K562 (cell line): ENCODE data around the gene ABHD18. TPM values are rescaled to one million over a fixed set of nuclear protein-coding genes. Genes with fewer than 3 reads are reported as not detected.

Experiments
- ATF7 ChIP-seq: fragments of 450-650 bp; IDR thresholded peaks from 2 replicates; pipeline ENCODE4 v1.7.1; 2014; ENCODE audit warnings: mild to moderate bottlenecking, moderate library complexity
- C11orf30 ChIP-seq: fragments of 450-650 bp; IDR thresholded peaks from 2 replicates; pipeline ENCODE4 v1.6.1; 2016; ENCODE audit warnings: low read depth, mild to moderate bottlenecking
- CREB1 ChIP-seq, 2 experiments: sonication (generic) in 1 of 2; formaldehyde crosslinking in 1 of 2; IDR thresholded peaks; 2 replicates each; pipeline versions ENCODE4 v1.6.1 to v1.8.0; 2012 to 2022; ENCODE audit warnings: inconsistent platforms in 1 of 2, mild to moderate bottlenecking in 1 of 2, missing genetic modification reagents in 1 of 2, moderate library complexity in 1 of 2
- GABPB1 ChIP-seq: sonication (generic); formaldehyde crosslinking; IDR thresholded peaks from 2 replicates; pipeline ENCODE4 v1.8.0; 2022; ENCODE audit warnings: mild to moderate bottlenecking, missing genetic modification reagents
- GTF2A2 ChIP-seq: IDR thresholded peaks from 2 replicates; pipeline ENCODE4 v1.6.1; 2016; ENCODE audit warnings: mild to moderate bottlenecking, missing genetic modification characterization, missing compliant biosample characterization
- NFXL1 ChIP-seq: fragments of 450-650 bp; formaldehyde crosslinking; IDR thresholded peaks from 2 replicates; pipeline ENCODE4 v1.4.0; 2021; ENCODE audit warnings: mild to moderate bottlenecking
- NR2C2 ChIP-seq, 2 experiments: fragments of 200-800 bp in 1 of 2; sonication (Bioruptor generic) in 1 of 2; sonication (generic) in 1 of 2; formaldehyde crosslinking in 1 of 2; IDR thresholded peaks; 2 replicates each; pipeline versions ENCODE4 v1.6.1 to v1.8.0; 2016 to 2022; ENCODE audit warnings: mild to moderate bottlenecking in 1 of 2, missing compliant biosample characterization in 1 of 2, missing genetic modification characterization in 1 of 2, missing genetic modification reagents in 1 of 2
- SMC3 ChIP-seq: conservative IDR thresholded peaks from 2 replicates; pipeline ENCODE4 v1.6.1; 2011; ENCODE audit warnings: low read depth, low read length, improper control_type of control experiment; ENCODE audit not compliant: insufficient read depth
- ZNF354B ChIP-seq: fragments of 250-450 bp; sonication (Bioruptor Pico); IDR thresholded peaks from 2 replicates; pipeline ENCODE4 v1.4.0; 2020
- ZNF778 ChIP-seq: fragments of 450-650 bp; formaldehyde crosslinking; IDR thresholded peaks from 2 replicates; pipeline ENCODE4 v1.4.0; 2020; ENCODE audit warnings: mild to moderate bottlenecking, moderate library complexity
- ZSCAN29 ChIP-seq: fragments of 450-650 bp; IDR thresholded peaks from 2 replicates; pipeline ENCODE4 v1.6.1; 2017
- polyA plus RNA-seq, 8 experiments: library from polyadenylated mRNA; depleted of rRNA in 4 of 8; stranded (reverse) in 5 of 8; unstranded in 3 of 8; fragments of >200 nt; fragmentation: Nextera tagmentation in 2 of 8; fragmentation: Illumina TruSeq in 1 of 8; extraction: Ambion mirVana in 2 of 8; extraction: Trizol in 1 of 8; gene quantifications; 2 replicates each; pipeline versions ENCODE4 v1.2.1 to v1.2.3, GENCODE V29; 2011 to 2014; ENCODE audit warnings: inconsistent platforms in 1 of 8, missing spikeins in 1 of 8
- total RNA-seq, 7 experiments: library from RNA; depleted of rRNA in 6 of 7; stranded (reverse); fragments of >200 nt in 6 of 7; fragmentation: Illumina TruSeq in 2 of 7; extraction: Trizol in 2 of 7; gene quantifications; 2 replicates each; pipeline versions ENCODE4 v1.2.1 to v1.2.3, GENCODE V29; 2011 to 2021; ENCODE audit warnings: low replicate concordance in 1 of 7
- TF ChIP-seq, protein P1 (sequence below): fragments of 250-450 bp; sonication (Bioruptor Pico); IDR thresholded peaks from 2 replicates; pipeline ENCODE4 v1.8.0; 2022; ENCODE audit warnings: moderate library complexity, mild to moderate bottlenecking, inconsistent platforms
- TF ChIP-seq, protein P2 (sequence below): fragments of 250-450 bp; sonication (Bioruptor Pico); IDR thresholded peaks from 2 replicates; pipeline ENCODE4 v1.4.0; 2020; ENCODE audit warnings: borderline replicate concordance
- TF ChIP-seq, protein P3 (sequence below): fragments of 450-650 bp; IDR thresholded peaks from 2 replicates; pipeline ENCODE4 v1.6.1; 2017; ENCODE audit warnings: antibody characterized with exemption, mild to moderate bottlenecking
- TF ChIP-seq, protein P4 (sequence below): fragments of 450-650 bp; IDR thresholded peaks from 2 replicates; pipeline ENCODE4 v1.7.0; 2016; ENCODE audit warnings: borderline replicate concordance
- TF ChIP-seq, protein P5 (sequence below): sonication (generic); formaldehyde crosslinking; IDR thresholded peaks from 2 replicates; pipeline ENCODE4 v1.4.0; 2020; ENCODE audit warnings: mild to moderate bottlenecking, missing genetic modification reagents

ABHD18 gene
- total and polyA plus RNA-seq, 9 of the 15 experiments (the other 6 are each of a cell fraction or from before 2014, with no cell fraction given), result 6.1 to 25.0 (median 16.0) TPM

DNA sequence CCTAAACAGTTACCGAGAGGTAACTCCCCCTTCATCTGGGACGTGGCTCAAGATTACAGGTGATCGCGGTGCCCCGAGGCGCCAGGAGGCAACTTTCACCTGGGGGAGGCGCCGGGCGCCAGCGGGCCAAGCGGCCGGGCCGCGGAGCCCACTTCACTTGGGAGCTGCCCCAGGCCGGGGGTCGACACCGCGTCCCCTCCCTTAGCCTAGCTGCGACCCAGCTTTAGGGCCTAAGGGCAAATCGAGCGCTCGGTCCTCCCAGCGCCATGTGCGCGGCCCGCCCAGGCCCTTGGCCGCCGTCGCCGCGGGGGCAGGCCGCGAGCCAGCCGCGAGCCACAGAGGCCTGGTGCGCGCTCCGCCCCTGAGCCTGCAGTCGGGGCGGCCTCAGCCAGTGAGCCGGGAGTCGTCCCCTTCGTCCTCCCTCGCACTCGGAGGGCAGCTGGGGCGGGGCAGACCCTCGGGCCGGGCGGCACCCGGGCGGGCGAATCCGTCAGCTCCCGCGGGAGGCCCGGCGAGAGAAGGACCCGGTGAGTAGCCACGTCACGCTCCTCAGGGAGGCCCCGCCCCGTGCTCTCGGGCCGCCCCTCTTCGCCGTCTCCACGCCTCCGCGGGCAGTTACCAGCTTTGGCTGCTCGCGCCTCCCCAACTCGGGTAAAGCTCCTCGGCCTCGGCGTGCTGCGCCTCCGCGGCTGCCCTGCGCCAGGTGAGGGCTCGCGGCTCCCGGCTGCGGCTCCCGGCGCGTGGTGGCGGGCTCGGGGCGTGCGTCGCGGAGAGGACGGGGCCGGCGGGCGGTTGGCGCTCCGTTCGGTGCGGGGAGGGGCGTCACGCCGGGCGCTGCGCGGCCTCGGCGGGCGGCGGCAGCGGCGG, 95.7 kb downstream of the ABHD18 start, which contains the start of gene LARP1B (continued):
- TF ChIP-seq, protein P1, sequence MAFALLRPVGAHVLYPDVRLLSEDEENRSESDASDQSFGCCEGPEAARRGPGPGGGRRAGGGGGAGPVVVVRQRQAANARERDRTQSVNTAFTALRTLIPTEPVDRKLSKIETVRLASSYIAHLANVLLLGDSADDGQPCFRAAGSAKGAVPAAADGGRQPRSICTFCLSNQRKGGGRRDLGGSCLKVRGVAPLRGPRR (CRISPR knock-in tag), result no peak
- peak; percentile 83 for TF ChIP-seq ATF7
- no peak for TF ChIP-seq GTF2A2
- TF ChIP-seq, protein P2, sequence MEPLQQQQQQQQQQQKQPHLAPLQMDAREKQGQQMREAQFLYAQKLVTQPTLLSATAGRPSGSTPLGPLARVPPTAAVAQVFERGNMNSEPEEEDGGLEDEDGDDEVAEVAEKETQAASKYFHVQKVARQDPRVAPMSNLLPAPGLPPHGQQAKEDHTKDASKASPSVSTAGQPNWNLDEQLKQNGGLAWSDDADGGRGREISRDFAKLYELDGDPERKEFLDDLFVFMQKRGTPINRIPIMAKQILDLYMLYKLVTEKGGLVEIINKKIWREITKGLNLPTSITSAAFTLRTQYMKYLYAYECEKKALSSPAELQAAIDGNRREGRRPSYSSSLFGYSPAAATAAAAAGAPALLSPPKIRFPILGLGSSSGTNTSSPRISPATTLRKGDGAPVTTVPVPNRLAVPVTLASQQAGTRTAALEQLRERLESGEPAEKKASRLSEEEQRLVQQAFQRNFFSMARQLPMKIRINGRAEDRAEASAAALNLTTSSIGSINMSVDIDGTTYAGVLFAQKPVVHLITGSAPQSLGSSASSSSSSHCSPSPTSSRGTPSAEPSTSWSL, result no peak
- TF ChIP-seq ZNF778 (CRISPR knock-in tag), result no peak
- TF ChIP-seq NR2C2 (CRISPR knock-in tag; IDR thresholded peaks at IDR 0.05), result no peak
- peak; percentile 76 for TF ChIP-seq NR2C2 (tag; IDR thresholded peaks at IDR 0.05)
- no peak; the same call in 1 of the 2 replicates for TF ChIP-seq C11orf30
- TF ChIP-seq, protein P3, sequence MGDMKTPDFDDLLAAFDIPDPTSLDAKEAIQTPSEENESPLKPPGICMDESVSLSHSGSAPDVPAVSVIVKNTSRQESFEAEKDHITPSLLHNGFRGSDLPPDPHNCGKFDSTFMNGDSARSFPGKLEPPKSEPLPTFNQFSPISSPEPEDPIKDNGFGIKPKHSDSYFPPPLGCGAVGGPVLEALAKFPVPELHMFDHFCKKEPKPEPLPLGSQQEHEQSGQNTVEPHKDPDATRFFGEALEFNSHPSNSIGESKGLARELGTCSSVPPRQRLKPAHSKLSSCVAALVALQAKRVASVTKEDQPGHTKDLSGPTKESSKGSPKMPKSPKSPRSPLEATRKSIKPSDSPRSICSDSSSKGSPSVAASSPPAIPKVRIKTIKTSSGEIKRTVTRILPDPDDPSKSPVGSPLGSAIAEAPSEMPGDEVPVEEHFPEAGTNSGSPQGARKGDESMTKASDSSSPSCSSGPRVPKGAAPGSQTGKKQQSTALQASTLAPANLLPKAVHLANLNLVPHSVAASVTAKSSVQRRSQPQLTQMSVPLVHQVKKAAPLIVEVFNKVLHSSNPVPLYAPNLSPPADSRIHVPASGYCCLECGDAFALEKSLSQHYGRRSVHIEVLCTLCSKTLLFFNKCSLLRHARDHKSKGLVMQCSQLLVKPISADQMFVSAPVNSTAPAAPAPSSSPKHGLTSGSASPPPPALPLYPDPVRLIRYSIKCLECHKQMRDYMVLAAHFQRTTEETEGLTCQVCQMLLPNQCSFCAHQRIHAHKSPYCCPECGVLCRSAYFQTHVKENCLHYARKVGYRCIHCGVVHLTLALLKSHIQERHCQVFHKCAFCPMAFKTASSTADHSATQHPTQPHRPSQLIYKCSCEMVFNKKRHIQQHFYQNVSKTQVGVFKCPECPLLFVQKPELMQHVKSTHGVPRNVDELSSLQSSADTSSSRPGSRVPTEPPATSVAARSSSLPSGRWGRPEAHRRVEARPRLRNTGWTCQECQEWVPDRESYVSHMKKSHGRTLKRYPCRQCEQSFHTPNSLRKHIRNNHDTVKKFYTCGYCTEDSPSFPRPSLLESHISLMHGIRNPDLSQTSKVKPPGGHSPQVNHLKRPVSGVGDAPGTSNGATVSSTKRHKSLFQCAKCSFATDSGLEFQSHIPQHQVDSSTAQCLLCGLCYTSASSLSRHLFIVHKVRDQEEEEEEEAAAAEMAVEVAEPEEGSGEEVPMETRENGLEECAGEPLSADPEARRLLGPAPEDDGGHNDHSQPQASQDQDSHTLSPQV, result peak; percentile 97
- no peak for TF ChIP-seq ZNF354B (CRISPR knock-in tag)
- TF ChIP-seq, protein P4, sequence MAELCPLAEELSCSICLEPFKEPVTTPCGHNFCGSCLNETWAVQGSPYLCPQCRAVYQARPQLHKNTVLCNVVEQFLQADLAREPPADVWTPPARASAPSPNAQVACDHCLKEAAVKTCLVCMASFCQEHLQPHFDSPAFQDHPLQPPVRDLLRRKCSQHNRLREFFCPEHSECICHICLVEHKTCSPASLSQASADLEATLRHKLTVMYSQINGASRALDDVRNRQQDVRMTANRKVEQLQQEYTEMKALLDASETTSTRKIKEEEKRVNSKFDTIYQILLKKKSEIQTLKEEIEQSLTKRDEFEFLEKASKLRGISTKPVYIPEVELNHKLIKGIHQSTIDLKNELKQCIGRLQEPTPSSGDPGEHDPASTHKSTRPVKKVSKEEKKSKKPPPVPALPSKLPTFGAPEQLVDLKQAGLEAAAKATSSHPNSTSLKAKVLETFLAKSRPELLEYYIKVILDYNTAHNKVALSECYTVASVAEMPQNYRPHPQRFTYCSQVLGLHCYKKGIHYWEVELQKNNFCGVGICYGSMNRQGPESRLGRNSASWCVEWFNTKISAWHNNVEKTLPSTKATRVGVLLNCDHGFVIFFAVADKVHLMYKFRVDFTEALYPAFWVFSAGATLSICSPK, result no peak
- TF ChIP-seq SMC3, result no peak
- TF ChIP-seq, protein P5, sequence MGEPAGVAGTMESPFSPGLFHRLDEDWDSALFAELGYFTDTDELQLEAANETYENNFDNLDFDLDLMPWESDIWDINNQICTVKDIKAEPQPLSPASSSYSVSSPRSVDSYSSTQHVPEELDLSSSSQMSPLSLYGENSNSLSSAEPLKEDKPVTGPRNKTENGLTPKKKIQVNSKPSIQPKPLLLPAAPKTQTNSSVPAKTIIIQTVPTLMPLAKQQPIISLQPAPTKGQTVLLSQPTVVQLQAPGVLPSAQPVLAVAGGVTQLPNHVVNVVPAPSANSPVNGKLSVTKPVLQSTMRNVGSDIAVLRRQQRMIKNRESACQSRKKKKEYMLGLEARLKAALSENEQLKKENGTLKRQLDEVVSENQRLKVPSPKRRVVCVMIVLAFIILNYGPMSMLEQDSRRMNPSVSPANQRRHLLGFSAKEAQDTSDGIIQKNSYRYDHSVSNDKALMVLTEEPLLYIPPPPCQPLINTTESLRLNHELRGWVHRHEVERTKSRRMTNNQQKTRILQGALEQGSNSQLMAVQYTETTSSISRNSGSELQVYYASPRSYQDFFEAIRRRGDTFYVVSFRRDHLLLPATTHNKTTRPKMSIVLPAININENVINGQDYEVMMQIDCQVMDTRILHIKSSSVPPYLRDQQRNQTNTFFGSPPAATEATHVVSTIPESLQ (CRISPR knock-in tag), result 0 out of 2 replicates have a peak, but pooled peaks have one; percentile 65
- peak; percentile 81 for TF ChIP-seq CREB1 (IDR thresholded peaks at IDR 0.05)
- TF ChIP-seq CREB1 (CRISPR knock-in tag; IDR thresholded peaks at IDR 0.05), result peak; percentile 79
- peak; percentile 21; the same call in 1 of the 2 replicates for TF ChIP-seq ZSCAN29
- no peak for TF ChIP-seq NFXL1
- TF ChIP-seq GABPB1 (CRISPR knock-in tag), result peak; percentile 65
